Measurements from ENCODE around the gene BLID.

GRCh38 chr11:122081073-122081472 lies 34.9 kb downstream of the BLID start:
- TF ChIP-seq POLR2AphosphoS5 (IDR thresholded peaks at IDR 0.05) (no peak), POLR2A (IDR thresholded peaks at IDR 0.05) (no peak)
- TF ChIP-seq, protein P1, sequence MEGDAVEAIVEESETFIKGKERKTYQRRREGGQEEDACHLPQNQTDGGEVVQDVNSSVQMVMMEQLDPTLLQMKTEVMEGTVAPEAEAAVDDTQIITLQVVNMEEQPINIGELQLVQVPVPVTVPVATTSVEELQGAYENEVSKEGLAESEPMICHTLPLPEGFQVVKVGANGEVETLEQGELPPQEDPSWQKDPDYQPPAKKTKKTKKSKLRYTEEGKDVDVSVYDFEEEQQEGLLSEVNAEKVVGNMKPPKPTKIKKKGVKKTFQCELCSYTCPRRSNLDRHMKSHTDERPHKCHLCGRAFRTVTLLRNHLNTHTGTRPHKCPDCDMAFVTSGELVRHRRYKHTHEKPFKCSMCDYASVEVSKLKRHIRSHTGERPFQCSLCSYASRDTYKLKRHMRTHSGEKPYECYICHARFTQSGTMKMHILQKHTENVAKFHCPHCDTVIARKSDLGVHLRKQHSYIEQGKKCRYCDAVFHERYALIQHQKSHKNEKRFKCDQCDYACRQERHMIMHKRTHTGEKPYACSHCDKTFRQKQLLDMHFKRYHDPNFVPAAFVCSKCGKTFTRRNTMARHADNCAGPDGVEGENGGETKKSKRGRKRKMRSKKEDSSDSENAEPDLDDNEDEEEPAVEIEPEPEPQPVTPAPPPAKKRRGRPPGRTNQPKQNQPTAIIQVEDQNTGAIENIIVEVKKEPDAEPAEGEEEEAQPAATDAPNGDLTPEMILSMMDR (IDR thresholded peaks at IDR 0.05), result no peak

Measured in prostate gland (tissue), 2 donors.